ENCODE data around the gene JAKMIP1.

JAKMIP1 gene

DNA sequence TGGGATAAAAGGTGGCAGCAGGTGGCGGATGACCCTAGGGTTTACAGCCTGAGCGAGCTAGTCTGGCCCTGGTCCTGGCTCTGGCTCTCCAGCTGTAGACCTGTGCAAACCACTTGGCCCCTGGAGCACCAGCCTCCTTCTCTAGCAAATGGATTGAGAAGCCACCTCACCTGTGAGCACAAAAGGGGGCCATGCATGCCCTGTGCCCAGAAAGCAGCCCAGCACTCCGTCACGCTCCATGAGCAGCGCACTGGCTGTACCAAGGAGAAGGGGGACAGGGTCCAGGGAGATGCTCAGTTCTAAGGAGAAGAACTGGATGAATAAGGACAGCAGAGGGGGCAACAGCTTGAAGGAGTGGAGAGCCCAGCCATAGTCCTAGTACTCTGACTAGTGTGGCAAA is 135.2 kb downstream of the JAKMIP1 start:
- no peak for DNase-seq (ENCODE audit: low spot score)

- no peak for DNase-seq (ENCODE audit: low spot score)
Measured at GRCh38 chr4:6064383-6064782, 136.0 kb downstream of the JAKMIP1 start.

DNA sequence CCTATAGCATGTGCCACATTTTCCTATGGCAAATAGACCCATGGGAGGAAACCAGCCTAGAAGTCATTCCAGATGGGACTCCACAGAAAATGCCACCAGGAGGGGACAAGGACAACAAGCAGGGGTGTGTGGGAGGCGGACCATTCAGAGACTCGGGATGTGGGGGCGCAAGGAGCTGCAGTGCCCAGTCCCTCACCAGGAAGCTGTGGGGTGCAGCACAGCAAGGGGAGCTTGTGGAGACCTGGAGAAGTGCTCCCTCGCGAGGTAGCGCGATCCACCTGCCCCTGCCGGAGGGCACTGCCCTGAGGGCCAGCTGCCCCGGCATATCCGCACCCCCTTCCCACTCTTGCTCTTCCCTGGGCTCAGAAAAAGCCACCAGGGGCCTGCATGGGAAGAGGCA is 136.7 kb downstream of the JAKMIP1 start:
- no peak for DNase-seq (ENCODE audit: low spot score)

DNA sequence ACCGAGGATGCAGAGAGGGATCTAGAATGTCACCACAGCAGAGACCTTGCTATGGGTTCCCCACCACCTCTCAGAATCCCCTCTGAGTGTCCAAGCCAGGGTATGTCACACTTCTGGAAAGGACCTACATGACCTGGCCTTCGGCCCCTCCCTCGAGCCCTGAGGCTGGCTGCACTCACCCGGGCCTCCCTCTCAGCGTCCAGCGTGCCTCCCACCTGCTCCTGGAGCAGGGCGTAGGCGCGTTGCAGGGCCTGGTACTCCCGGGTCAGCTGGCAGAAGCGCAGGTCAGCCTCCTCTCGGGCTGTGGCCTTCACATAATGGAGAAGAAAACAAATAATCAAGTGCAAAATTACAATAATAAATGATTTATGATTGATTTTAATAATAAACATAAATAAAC is 138.2 kb downstream of the JAKMIP1 start:
- DNase-seq (ENCODE audit: low spot score), result no peak

DNA sequence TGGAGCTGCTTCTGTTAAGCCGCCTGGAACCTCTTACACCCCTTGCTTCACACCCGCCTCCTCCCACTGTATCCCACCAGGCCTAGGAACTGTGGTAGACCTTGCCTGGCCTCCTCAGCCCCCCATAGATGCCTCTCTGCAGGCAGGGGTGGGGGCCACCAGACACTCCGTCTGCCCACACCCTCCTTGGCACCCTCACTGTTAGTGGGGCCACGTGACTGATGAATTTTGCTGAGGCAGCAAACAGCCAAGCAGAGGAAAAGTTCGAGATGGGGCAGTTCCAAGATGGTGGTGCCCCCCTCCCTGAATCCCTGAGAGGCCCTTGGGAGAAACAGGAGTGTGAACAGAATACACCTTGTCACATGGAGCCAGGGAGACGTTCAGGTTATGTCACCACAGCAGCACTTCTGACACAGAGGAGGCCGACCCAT is 141.0 kb downstream of the JAKMIP1 start:
- DNase-seq (ENCODE audit: low spot score), result no peak

GRCh38 chr4:6058531-6059374 is 141.6 kb downstream of the JAKMIP1 start:
- DNase-seq (ENCODE audit: low spot score), result no peak

DNA sequence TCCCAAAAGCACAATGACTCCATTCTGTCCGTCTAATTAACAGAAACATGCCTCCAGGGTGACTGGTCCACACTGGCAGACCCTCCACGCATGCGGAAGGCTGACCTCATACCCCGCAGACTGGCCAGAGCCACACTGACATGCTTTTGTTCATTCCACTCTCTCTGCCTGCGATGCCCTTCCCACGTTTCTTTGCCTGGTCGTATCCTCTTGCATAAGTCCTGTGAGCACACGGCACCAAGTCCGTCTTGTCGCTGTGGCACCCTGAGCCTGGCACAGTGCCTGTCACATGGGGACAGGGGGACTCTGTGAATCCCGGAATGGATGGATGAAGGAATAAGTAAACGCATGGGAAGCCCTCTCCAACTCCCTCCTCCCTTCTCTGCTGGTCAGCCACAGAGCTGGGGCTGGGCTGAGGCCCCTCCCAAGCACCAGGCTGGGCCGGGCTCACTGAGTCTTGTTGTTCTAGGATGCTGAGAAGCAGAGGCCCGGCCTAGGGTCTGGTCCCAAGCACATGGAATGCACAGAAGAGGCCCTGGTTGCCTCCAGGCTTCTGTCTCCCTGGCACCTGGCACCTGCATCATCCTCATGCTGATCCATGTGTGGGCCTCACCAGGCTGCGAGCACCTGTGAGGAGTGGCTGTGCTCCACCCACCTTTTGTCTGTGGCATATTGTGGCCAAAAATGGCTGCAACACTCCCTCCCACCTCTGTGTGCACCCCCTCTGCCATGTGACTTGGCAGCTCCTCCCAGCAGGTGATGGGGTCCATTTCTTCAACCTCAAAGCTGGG is 143.2 kb downstream of the JAKMIP1 start:
- DNase-seq (ENCODE audit: low spot score), result no peak

DNA sequence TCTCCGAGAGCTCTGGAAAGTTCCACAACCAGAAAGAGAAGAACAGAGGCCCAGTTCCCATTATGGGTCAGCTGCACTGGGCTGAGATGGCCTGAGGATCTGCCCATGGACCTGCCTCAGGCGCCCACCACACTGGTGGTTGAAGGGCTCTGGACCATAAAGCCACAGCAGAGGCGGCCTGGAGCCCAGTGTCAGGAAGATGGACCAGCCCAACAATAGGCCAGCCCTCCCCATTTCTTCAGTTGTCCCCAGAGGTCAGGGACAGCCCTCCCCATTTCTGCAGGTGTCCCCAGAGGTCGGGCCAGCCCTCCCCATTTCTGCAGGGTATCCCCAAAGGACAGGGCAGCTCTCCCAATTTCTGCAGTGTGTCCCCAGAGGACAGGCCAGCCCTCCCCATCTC is 144.9 kb downstream of the JAKMIP1 start:
- DNase-seq (ENCODE audit: low spot score), result no peak

GRCh38 chr4:6055030-6055429 is 145.3 kb downstream of the JAKMIP1 start:
- DNase-seq (ENCODE audit: low spot score), result no peak

DNA sequence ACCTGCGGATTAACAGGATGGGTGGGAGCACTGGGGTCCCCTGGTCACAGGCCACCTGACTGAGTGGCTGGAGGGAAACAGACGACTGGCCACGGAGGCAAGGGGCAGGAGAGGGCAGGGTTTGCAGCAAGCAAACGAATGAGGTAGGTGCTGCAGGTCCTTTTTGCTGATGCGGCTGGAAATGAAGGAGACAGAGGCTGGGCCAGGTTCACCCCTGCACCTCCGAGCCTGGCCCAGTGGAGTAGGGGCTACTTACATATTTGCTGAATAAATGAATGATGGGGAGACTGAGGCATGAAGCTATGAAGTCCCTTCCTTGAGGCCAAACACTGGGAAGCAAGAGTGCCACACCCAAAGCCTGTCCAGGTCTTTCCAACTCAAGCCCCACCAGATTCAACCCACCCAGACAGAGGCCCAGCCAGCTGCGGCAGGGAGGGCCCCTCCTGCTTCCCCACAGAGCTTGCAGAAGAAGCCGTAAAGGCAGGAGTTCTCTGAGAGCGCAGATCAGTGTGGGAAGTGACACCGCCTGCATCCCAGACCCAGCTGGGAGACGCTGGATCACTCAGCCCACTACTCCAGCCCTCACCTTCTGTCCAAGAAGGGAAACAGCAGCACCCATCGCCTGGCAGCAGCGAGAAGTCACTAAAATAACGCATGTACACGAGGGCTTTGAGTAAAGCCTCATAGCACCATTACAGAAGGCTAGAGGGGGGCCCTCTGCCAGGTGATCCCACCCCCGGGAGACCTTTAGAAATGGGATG is 146.0 kb downstream of the JAKMIP1 start:
- DNase-seq (ENCODE audit: low spot score), result no peak

DNA sequence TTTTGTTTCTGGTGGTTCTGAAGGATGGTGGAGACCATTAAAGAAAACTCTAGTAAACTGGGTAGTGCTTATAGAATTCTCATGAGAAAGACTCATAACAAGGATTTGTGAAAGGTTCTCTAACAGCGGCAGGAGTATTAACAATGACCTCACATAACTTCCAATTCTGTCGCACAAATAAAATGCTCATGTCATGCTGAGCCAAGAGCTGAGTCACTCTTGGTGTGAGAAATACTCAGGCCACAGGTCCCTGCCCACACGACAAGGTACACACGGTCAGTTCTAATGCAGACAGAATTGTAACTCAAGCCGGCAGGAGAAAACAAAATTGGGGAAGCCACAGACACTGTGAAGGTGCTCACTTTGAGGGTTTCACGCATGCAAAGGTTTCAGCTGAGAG is 147.7 kb downstream of the JAKMIP1 start:
- DNase-seq (ENCODE audit: low spot score), result no peak

- DNase-seq (ENCODE audit: low spot score), result no peak
Measured at GRCh38 chr4:6050551-6050950, 149.8 kb downstream of the JAKMIP1 start.

- DNase-seq (ENCODE audit: low spot score), result no peak
Measured at GRCh38 chr4:6049985-6050384, 150.4 kb downstream of the JAKMIP1 start.

DNA sequence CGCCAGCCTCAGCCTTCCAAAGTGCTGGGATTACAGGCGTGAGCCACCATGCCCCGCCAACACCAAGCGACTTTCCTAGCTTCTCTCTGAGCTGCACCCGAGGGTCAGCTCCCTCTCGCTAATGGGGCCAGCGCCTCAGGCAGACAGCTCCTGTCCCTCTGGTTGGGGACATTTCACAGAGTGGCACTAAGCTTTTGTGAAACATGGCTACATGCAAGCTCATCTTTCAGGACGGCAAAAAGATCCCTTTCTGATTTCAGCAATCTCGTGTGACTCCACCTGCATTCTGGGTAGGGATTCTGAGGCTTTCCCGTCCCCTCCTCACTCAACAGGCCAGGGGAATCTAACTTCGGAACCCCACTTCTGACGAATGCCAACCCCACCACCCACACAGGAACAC is 151.1 kb downstream of the JAKMIP1 start:
- no peak for DNase-seq (ENCODE audit: low spot score)

GRCh38 chr4:6048537-6048936 is 151.8 kb downstream of the JAKMIP1 start:
- DNase-seq (ENCODE audit: low spot score), result no peak

DNA sequence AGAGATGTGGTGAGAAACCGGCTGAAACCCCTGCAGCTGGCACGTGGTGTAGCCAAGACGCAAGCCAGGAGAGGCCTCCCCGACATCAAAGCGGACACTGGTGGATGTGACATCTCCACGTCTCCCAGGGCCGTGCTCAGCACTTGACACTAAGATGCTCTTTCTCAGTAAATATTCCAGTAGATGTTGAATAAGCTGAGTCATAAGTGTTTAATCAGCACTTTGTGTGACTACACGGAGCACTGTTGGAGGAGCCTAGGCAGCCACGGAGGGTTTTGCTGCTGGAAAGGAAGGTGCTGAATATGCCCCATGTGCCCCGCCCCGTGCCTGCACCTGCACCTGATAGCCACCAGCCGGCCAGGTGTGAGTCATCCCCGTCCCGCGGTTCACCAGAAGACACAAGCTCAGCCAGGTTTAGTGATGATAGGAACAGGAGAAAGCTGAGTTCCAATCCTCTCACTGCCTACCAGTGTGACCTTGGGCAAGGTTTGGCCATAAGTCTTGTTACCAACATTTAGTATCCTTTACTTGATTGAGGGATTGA is 153.1 kb downstream of the JAKMIP1 start:
- DNase-seq (ENCODE audit: low spot score), result no peak

DNA sequence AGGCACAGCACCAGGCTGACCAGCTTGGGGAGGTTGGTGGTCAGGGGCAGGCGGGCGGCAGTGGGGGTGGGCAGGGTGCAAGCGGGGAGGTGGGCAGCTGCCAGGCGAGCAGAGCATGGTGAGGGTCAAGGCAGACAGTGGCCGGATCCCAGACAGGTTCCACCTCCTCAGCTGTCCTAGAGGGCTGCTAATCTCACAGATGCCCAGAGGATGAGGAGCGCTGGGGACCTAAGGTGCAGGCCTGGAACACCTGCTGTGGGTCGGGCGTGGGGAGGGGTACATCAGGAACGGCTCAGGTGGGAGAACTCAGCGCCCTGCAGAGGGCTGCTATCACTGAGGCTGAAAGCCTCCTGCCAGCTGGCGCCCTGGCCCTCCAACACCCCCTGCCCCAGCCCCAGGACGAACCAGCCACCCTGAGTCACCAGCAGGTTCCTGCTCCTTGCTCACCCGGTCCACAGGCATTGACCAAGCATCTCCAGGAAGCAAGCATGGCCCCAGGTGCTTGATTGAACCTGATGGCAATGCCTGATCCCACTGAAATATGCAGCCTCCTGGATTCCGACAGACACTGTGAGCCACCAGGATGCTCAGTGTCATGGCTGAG is 153.7 kb downstream of the JAKMIP1 start:
- no peak for DNase-seq (ENCODE audit: low spot score)

DNA sequence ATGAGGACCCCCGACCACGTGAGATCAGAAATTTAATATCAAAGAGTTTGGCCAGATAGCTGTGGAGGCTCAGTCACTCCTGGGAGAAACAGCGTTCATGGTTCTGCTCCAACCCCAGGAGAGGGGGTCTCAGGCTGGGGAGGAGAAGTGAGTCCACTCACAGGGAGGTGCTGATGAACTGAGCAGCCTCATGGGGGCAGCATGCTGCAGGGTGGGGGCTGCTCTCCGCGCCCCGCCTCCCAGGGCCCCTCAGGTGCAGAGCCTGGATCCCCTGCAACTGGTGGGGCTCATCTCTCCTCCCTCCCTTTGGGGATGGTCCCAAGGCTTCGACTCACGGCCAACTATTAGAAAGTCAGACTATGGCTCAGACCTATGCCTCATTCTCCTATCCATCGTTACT is 155.5 kb downstream of the JAKMIP1 start:
- DNase-seq (ENCODE audit: low spot score), result no peak

- DNase-seq (ENCODE audit: low spot score), result no peak
Measured at GRCh38 chr4:6044276-6044675, 156.1 kb downstream of the JAKMIP1 start.

- no peak for DNase-seq (ENCODE audit: low spot score)
Measured at GRCh38 chr4:6043843-6044242, 156.5 kb downstream of the JAKMIP1 start.

DNA sequence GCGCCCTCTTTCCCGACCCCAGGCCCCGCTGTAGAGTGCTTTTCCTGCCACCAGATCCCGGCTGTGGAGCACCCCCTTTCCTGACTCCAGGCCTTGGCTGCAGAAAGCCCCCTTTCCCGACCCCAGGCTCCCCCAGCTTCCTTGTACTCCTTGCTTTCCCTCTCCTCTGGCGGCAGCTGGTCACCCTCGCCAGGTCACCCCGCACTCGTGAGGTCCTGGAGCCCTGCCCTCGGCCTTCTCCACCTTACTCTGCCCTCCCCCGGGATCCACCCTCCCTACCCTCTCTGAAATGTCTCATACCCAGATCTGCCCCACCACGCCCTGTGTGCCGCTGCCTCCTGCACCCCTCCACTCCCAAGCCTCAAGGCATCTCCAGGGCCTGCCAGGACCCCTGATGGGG is 157.2 kb downstream of the JAKMIP1 start:
- no peak for DNase-seq (ENCODE audit: low spot score)
